Esophagus squamous epithelium (tissue), 4 donors: ENCODE measurements around the gene IL16.

ENCODE experiments used
- POLR2A ChIP-seq, 4 donors: fragments of 450-650 bp; IDR thresholded peaks; one replicate each; pipeline ENCODE4 v1.6.1; 2017; ENCODE audit warnings: antibody characterized with exemption in 4 of 4, mild to moderate bottlenecking in 4 of 4, moderate library complexity in 3 of 4
- TF ChIP-seq, protein P1 (sequence below), 6 experiments: fragments of 450-650 bp in 4 of 6; fragments of 200-600 bp in 2 of 6; sonication (generic) in 2 of 6; IDR thresholded peaks; one replicate each; pipeline ENCODE4 v1.5.1; 2016 to 2019; ENCODE audit warnings: antibody characterized with exemption in 6 of 6, mild to moderate bottlenecking in 4 of 6, moderate library complexity in 4 of 6

DNA sequence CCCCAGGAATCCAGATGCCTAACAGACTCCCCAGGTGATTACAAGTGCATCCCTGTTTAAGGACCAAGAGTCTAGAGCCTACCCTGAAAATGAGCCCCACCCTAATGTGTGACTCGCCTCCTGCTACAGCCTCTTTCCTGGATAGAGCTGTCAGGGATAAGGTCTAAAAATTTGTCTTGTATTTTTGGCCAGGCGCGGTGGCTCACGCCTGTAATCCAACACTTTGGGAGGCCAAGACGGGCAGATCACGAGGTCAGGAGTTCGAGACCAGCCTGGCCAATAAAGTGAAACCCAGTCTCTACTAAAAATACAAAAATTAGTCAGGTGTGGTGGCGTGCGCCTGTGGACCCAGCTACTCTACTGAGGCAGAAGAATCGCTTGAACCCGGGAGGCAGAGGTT, 166.1 kb downstream of the IL16 start:
- TF ChIP-seq, protein P1, sequence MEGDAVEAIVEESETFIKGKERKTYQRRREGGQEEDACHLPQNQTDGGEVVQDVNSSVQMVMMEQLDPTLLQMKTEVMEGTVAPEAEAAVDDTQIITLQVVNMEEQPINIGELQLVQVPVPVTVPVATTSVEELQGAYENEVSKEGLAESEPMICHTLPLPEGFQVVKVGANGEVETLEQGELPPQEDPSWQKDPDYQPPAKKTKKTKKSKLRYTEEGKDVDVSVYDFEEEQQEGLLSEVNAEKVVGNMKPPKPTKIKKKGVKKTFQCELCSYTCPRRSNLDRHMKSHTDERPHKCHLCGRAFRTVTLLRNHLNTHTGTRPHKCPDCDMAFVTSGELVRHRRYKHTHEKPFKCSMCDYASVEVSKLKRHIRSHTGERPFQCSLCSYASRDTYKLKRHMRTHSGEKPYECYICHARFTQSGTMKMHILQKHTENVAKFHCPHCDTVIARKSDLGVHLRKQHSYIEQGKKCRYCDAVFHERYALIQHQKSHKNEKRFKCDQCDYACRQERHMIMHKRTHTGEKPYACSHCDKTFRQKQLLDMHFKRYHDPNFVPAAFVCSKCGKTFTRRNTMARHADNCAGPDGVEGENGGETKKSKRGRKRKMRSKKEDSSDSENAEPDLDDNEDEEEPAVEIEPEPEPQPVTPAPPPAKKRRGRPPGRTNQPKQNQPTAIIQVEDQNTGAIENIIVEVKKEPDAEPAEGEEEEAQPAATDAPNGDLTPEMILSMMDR (IDR thresholded peaks at IDR 0.05) = no peak
- TF ChIP-seq POLR2A (IDR thresholded peaks at IDR 0.05) = no peak
